ENCODE measurements around the gene RSRP1.
A peak's percentile ranks its signal among the peaks of the same experiment; 100 is the strongest.
"Not testable (repeated sequence)": the region's sequence is repeated elsewhere in the genome, so short reads cannot be mapped to it uniquely, and the experiment has no call there.

Gene RSRP1

GRCh38 chr1:25245809-25246599 lies 1.2 kb downstream of the RSRP1 start:
- TF ChIP-seq POLR2AphosphoS5 (IDR thresholded peaks at IDR 0.05; ENCODE audit: low read depth, low read length) (no peak; the same call in 1 of the 2 replicates), TAF1 (IDR thresholded peaks at IDR 0.05; ENCODE audit: borderline replicate concordance, low read depth, low read length) (no peak), POLR2A (IDR thresholded peaks at IDR 0.05; ENCODE audit: low read depth, low read length) (no peak)
- no peak for DNase-seq (ENCODE audit: insufficient read length)
- FAIRE-seq = peak; percentile 64

GRCh38 chr1:25245393-25245792 lies 1.9 kb downstream of the RSRP1 start:
- DNase-seq (ENCODE audit: insufficient read length) (no peak), FAIRE-seq (no peak)
- no peak for TF ChIP-seq POLR2A (IDR thresholded peaks at IDR 0.05; ENCODE audit: low read depth, low read length)
- no peak for TF ChIP-seq TAF1 (IDR thresholded peaks at IDR 0.05; ENCODE audit: borderline replicate concordance, low read depth, low read length)
- no peak for TF ChIP-seq POLR2AphosphoS5 (IDR thresholded peaks at IDR 0.05; ENCODE audit: low read depth, low read length)

DNA sequence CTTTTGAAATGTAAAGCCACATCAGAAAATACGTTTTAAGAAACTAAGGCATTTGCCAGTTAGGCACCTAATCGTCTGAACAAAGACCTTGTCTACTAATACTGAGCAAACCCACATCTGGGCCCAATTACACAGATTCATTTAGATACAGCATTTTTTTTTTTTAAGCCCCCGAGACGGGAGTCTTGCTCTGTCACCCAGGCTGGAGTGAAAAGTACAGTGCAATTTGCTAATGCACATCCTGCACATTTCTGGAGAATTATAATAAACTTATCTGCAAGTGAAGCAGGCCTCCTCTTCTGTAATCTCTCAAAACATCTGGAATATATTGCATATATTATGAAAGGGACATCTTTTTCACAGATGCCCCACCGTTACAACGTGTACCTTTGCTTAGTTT lies 3.3 kb downstream of the RSRP1 start:
- no peak for FAIRE-seq
- TF ChIP-seq POLR2AphosphoS5 (IDR thresholded peaks at IDR 0.05; ENCODE audit: low read depth, low read length) = no peak
- no peak for TF ChIP-seq TAF1 (IDR thresholded peaks at IDR 0.05; ENCODE audit: borderline replicate concordance, low read depth, low read length)
- TF ChIP-seq POLR2A (IDR thresholded peaks at IDR 0.05; ENCODE audit: low read depth, low read length) = no peak
- no peak for DNase-seq (ENCODE audit: insufficient read length)

GRCh38 chr1:25239681-25240541 lies 7.3 kb downstream of the RSRP1 start:
- FAIRE-seq = peak; percentile 93

GRCh38 chr1:25238046-25238445 lies 9.2 kb downstream of the RSRP1 start:
- TF ChIP-seq TAF1 (IDR thresholded peaks at IDR 0.05; ENCODE audit: borderline replicate concordance, low read depth, low read length) = no peak
- no peak for TF ChIP-seq POLR2A (IDR thresholded peaks at IDR 0.05; ENCODE audit: low read depth, low read length)
- no peak for TF ChIP-seq POLR2AphosphoS5 (IDR thresholded peaks at IDR 0.05; ENCODE audit: low read depth, low read length)
- FAIRE-seq (no peak), DNase-seq (ENCODE audit: insufficient read length) (no peak)

More at GRCh38 chr1:25239681-25240541, 7.3 kb downstream of the RSRP1 start:
- TF ChIP-seq POLR2A (IDR thresholded peaks at IDR 0.05; ENCODE audit: low read depth, low read length) (peak; percentile 92), TAF1 (IDR thresholded peaks at IDR 0.05; ENCODE audit: borderline replicate concordance, low read depth, low read length) (no peak), POLR2AphosphoS5 (IDR thresholded peaks at IDR 0.05; ENCODE audit: low read depth, low read length) (peak; percentile 97)
- peak; percentile 86 for DNase-seq (ENCODE audit: insufficient read length)

GRCh38 chr1:25236261-25236660 lies 11.0 kb downstream of the RSRP1 start:
- not testable (repeated sequence) for FAIRE-seq

DNA sequence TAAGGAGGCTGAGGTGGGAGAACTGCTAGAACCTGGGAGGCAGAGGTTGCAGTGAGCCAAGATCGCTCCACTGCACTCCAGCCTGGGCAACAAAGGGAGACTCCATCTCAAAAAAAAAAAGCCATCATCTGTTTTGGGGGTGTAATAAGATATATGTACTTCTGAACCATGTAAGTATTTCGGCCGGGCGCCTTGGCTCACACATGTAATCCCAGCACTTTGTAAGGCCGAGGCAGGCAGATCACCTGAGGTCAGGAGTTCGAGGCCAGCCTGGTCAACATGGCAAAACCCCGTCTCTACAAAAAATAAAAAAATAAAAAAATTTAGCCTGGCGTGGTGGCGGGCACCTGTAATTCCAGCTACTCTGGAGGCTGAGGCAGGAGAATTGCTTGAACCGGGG lies 11.8 kb downstream of the RSRP1 start:
- not testable (repeated sequence) for FAIRE-seq; DNase-seq (ENCODE audit: insufficient read length)

More at GRCh38 chr1:25236261-25236660, 11.0 kb downstream of the RSRP1 start:
- not testable (repeated sequence) for DNase-seq (ENCODE audit: insufficient read length)

DNA sequence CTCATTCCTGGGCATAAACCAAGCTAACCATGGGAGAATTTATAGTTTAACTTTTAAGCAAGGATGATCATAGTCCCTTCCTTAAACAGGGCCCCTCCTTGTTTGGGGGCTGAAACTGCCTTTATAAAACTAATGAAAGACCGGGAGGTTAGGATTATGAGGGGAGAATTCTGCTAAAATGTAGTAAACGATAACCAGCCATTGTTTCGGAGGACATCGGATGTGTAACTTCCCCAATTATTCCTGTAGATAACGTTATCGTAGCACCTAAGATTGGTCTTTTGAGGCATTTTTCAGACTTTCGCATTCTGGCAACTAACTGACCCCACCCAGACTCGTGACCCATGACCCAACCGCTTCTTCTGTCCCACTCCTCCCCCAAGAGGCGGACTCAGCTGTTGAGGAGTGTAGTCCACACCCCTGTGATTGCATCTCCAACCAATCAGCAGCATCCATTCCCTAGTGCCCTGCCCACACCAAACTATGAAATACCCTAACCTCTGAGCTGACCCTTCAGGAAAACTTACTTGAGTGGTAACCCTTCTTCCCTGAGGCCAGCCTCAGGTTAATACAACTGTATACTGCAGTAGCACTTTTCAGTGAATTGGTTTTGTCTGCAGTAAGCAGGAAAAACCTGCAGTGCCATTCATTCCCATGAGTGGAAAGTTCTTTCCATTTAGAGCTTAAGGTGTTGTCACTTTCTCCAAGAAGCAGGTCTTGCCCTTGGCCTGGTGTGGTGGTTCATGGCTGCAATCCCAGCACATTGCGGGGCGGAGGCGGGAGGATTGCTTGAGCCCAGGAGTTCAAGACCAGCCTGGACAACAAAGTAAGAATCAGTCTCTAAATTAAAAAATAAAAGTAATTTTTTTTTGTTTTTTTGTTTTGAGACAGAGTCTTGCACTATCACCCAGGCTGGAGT lies 14.1 kb downstream of the RSRP1 start:
- TF ChIP-seq POLR2AphosphoS5 (IDR thresholded peaks at IDR 0.05; ENCODE audit: low read depth, low read length) = peak; percentile 64
- no peak for TF ChIP-seq POLR2A (IDR thresholded peaks at IDR 0.05; ENCODE audit: low read depth, low read length)
- TF ChIP-seq TAF1 (IDR thresholded peaks at IDR 0.05; ENCODE audit: borderline replicate concordance, low read depth, low read length) = no peak
- DNase-seq (ENCODE audit: insufficient read length) (peak; percentile 62), FAIRE-seq (peak; percentile 91)

DNA sequence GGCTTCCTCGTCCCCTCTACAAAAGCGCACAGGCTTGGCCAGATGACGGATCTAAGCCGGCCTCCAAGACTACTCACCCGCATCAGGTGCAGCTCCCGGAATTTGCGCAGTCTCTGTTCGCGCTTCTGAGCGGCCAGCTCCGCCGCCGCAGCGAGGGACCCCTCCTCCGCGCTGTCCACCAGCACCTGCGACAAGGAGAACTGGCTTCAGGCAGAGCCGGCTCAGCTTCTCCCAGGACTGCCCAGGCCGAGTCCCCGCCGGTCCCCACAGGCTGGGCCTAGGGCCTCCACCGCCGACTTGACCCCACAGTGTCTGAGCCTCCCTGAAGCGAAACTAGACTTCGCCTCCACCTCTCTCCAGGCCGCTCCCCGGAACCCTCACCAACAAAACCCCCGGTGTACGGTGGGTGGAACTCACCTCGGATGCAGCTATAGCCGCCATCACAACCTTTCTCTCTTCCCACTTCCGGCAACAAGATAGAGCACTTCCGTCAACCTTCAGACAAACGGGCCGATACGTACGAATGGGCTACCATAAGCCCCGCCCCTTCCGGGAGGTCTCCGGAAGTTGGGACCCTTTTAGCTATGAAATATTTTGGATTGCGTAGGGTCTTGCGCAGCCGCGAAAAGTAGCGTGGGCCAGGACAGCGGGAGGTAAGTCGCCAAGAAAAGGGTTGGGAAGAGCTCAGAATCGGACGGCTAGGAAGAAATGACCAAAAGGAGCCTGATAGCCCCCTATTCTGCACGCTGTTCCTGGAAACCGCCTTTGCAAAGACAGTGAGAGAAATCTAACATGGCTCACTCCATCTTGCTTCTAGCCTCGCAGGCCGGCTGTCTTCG lies 15.0 kb downstream of the RSRP1 start, which contains the start of gene SYF2:
SYF2 (minus strand) TSS at position 476 of the 839 bp plus-strand sequence; CDS start at position 441, 35 bp downstream.
- FAIRE-seq (peak; percentile 94), DNase-seq (ENCODE audit: insufficient read length) (peak; percentile 92)
- TF ChIP-seq TAF1 (IDR thresholded peaks at IDR 0.05; ENCODE audit: borderline replicate concordance, low read depth, low read length) (peak; percentile 86), POLR2A (IDR thresholded peaks at IDR 0.05; ENCODE audit: low read depth, low read length) (peak; percentile 72), POLR2AphosphoS5 (IDR thresholded peaks at IDR 0.05; ENCODE audit: low read depth, low read length) (no peak)

DNA sequence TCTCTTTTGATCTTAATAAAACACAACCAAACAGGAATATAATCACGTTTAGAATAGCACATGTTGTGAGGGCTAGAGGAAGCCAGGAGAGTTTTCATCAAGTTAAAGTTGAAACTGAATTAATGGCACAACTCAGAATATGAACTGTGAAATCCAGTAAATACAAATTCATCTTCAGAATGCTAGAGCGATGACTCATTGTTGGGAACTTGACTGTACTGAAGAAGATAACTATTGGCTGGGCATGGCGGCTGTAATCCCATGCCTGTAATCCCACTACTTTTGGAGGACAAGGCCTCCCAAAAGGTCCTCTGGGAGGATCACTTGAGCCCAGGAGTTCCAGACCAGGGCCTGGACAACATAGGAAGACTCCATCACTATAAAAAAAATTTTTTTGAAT lies 23.8 kb downstream of the RSRP1 start:
- FAIRE-seq = no peak
- TF ChIP-seq POLR2A (IDR thresholded peaks at IDR 0.05; ENCODE audit: low read depth, low read length) (no peak), TAF1 (IDR thresholded peaks at IDR 0.05; ENCODE audit: borderline replicate concordance, low read depth, low read length) (no peak), POLR2AphosphoS5 (IDR thresholded peaks at IDR 0.05; ENCODE audit: low read depth, low read length) (no peak)
- DNase-seq (ENCODE audit: insufficient read length) = no peak

Measured in GM12892 (cell line).